CD14-positive monocyte (primary cell): Measurements from ENCODE around the gene RSPO1. TPM values are rescaled to one million over a fixed set of nuclear protein-coding genes. Genes with fewer than 3 reads are reported as not detected.

ENCODE experiments used
- DNase-seq, 3 donors: peaks; one replicate each; pipeline ENCODE4 v3.0.0-alpha.2; 2011 to 2022
- H2AFZ ChIP-seq: 2 replicates; pipeline ENCODE4 v1.6.0; 2012; ENCODE audit warnings: mild to moderate bottlenecking, low read depth, low read length, inconsistent platforms; ENCODE audit not compliant: insufficient read depth, poor library complexity, severe bottlenecking
- H3K27ac ChIP-seq, 2 donors: 1 replicate in 1 of 2; 2 replicates in 1 of 2; pipeline ENCODE4 v1.5.1; 2012 to 2013; ENCODE audit warnings: low read length in 2 of 2, control low read depth in 1 of 2, inconsistent platforms in 1 of 2, low read depth in 1 of 2, mild to moderate bottlenecking in 1 of 2
- H3K27me3 ChIP-seq, 2 donors: one replicate each; pipeline versions ENCODE4 v1.6.0 to v1.6.1; 2011 to 2013; ENCODE audit warnings: low read length in 2 of 2; ENCODE audit not compliant: control insufficient read depth in 2 of 2, insufficient read depth in 2 of 2
- H3K36me3 ChIP-seq, 2 donors: replicated peaks in 1 of 2; 1 replicate in 1 of 2; 2 replicates in 1 of 2; pipeline versions ENCODE4 v1.5.1 to v1.6.1; 2012 to 2013; ENCODE audit warnings: low read length in 2 of 2, control low read depth in 1 of 2, inconsistent platforms in 1 of 2, mild to moderate bottlenecking in 1 of 2; ENCODE audit not compliant: insufficient read depth in 2 of 2, control insufficient read depth in 1 of 2
- H3K4me1 ChIP-seq, 2 donors: 1 replicate in 1 of 2; 2 replicates in 1 of 2; pipeline versions ENCODE4 v1.5.1 to v1.6.1; 2012 to 2013; ENCODE audit warnings: low read length in 2 of 2, control low read depth in 1 of 2, inconsistent platforms in 1 of 2, mild to moderate bottlenecking in 1 of 2, moderate library complexity in 1 of 2; ENCODE audit not compliant: insufficient read depth in 2 of 2, control insufficient read depth in 1 of 2
- H3K4me2 ChIP-seq: replicated peaks from 2 replicates; pipeline ENCODE3; 2012; ENCODE audit warnings: low read length, moderate library complexity, mild to moderate bottlenecking; ENCODE audit not compliant: poor library complexity, severe bottlenecking; ENCODE audit errors: extremely low read depth
- H3K4me3 ChIP-seq, 3 experiments: fragments of 200-600 bp in 1 of 3; sonication (generic) in 1 of 3; replicated peaks in 1 of 3; 1 replicate in 2 of 3; 2 replicates in 1 of 3; pipeline ENCODE4 v1.5.1; 2011 to 2013; ENCODE audit warnings: low read length in 3 of 3, mild to moderate bottlenecking in 3 of 3, control low read depth in 2 of 3, low read depth in 2 of 3, inconsistent platforms in 1 of 3, moderate library complexity in 1 of 3
- H3K79me2 ChIP-seq: 2 replicates; pipeline ENCODE4 v1.6.0; 2012; ENCODE audit warnings: mild to moderate bottlenecking, control low read depth, inconsistent platforms, low read length, moderate library complexity; ENCODE audit not compliant: insufficient read depth
- H3K9ac ChIP-seq: 2 replicates; pipeline ENCODE4 v1.6.0; 2017; ENCODE audit warnings: low read length, mild to moderate bottlenecking; ENCODE audit not compliant: insufficient read depth, poor library complexity, severe bottlenecking
- H3K9me3 ChIP-seq, 2 donors: replicated peaks in 1 of 2; 1 replicate in 1 of 2; 2 replicates in 1 of 2; pipeline versions ENCODE4 v1.5.1 to v1.6.1; 2012 to 2013; ENCODE audit warnings: low read length in 2 of 2, control low read depth in 1 of 2; ENCODE audit not compliant: control insufficient read depth in 1 of 2, insufficient read depth in 1 of 2
- H4K20me1 ChIP-seq: 2 replicates; pipeline ENCODE4 v1.6.0; 2012; ENCODE audit warnings: mild to moderate bottlenecking, low read length, control low read depth, moderate library complexity; ENCODE audit not compliant: insufficient read depth
- H3K27ac Mint-ChIP-seq, 7 donors: one replicate each; pipeline ENCODE4 v1.8.0; 2020; ENCODE audit warnings: mild to moderate bottlenecking in 7 of 7, mixed read lengths in 7 of 7, moderate library complexity in 6 of 7, inconsistent platforms in 2 of 7
- H3K27me3 Mint-ChIP-seq, 3 donors: one replicate each; pipeline ENCODE4 v1.8.0; 2021 to 2022; ENCODE audit warnings: low read depth in 3 of 3, mild to moderate bottlenecking in 3 of 3, mixed read lengths in 3 of 3, moderate library complexity in 3 of 3, inconsistent platforms in 1 of 3
- H3K36me3 Mint-ChIP-seq, 2 donors: one replicate each; pipeline ENCODE4 v1.8.0; 2020; ENCODE audit warnings: mixed read lengths in 2 of 2, inconsistent platforms in 1 of 2, mild to moderate bottlenecking in 1 of 2
- H3K4me1 Mint-ChIP-seq: one replicate; pipeline ENCODE4 v1.8.0; 2020; ENCODE audit warnings: mild to moderate bottlenecking, mixed read lengths
- H3K4me3 Mint-ChIP-seq, 2 donors: one replicate each; pipeline ENCODE4 v1.8.0; 2020; ENCODE audit warnings: mild to moderate bottlenecking in 2 of 2, mixed read lengths in 2 of 2, moderate library complexity in 1 of 2
- H3K9me3 Mint-ChIP-seq, 7 donors: one replicate each; pipeline ENCODE4 v1.8.0; 2020 to 2022; ENCODE audit warnings: mixed read lengths in 7 of 7, mild to moderate bottlenecking in 6 of 7, moderate library complexity in 6 of 7, inconsistent platforms in 2 of 7
- WGBS: methylation state at CpG from one replicate; pipeline ENCODE4 v1.1.5; 2013; ENCODE audit warnings: missing lambda C conversion rate; ENCODE audit not compliant: insufficient coverage; 5-methylcytosine and 5-hydroxymethylcytosine counted together
- intact Hi-C, 2 donors: fragments of 100-400 bp; cut with micrococcal nuclease; formaldehyde crosslinking; loops; one replicate each; pipeline versions ENCODE4 v1.15.0 to v1.15.1; 2023
- polyA plus RNA-seq, 3 donors: library from polyadenylated mRNA; depleted of rRNA in 1 of 3; unstranded in 2 of 3; stranded (reverse) in 1 of 3; fragments of 300-500 nt in 2 of 3; fragments of >200 nt in 1 of 3; fragmentation: Illumina TruSeq in 2 of 3; gene quantifications; 1 replicate in 2 of 3; 2 replicates in 1 of 3; pipeline ENCODE4 v1.2.3, GENCODE V29; 2012 to 2021
- TF ChIP-seq, protein P1 (sequence below): fragments of 200-600 bp; IDR thresholded peaks from one replicate; pipeline ENCODE4 v1.8.0; 2022; ENCODE audit warnings: antibody characterized with exemption, mild to moderate bottlenecking

Gene RSPO1
- polyA plus RNA-seq, 3 donors: not detected

DNA sequence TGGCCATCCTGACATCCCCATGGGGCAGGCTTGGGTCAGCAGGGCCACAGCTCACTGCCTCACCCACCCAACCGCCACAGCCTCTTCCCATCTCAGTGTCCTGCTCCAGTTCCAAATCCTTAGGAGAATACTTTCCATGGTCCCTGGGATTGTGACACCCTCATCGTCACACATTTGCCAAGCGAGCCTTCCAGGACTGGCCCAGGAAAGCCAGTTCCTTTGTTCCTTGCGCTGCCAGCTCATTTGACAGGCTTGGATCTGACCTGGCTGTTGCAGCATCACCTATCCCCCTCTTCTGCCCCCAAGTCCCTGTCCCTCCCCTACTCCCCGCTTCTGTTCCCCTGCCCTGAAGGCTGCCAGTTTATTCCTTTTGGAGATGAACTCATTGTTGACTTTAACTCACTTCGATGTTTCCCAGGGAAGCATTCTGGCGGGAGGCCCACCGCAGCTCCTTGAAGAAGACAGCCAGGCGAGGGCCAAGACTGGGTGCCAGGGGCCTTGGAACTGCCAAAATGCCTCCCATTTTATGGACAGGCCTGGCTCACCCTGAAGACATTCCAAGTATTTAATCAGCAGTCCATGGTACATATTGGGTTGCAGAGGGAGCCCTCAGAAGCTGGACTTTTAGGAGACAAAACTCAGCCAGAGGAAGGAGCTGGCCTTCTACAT is 28.8 kb downstream of the RSPO1 start:
- Histone ChIP-seq H3K27me3 (no peaks in the 10 kb centered on the region), H3K4me1 (peaks cover 12 to 14% of the 10 kb centered on the region in 2 donors), H3K4me2 (peak overlapping the region; percentile 72), H3K9me3 (no peaks in the 10 kb centered on the region), H3K27ac (peak overlapping the region; percentile 42 to 77), H4K20me1 (no peaks in the 10 kb centered on the region), H3K4me3 (peak overlapping the region; percentile 30 to 72 (median 37)), H3K9ac (peak overlapping the region; percentile 53), H3K36me3 (no peaks in the 10 kb centered on the region), H2AFZ (peak overlapping the region; percentile 88), H3K79me2 (no peaks in the 10 kb centered on the region)
- WGBS: 98% methylated on average over 6 of the region's 9 CpGs
- H3K4me1 Mint-ChIP-seq: peaks cover 4% of the 10 kb centered on the region
- TF ChIP-seq, protein P1, sequence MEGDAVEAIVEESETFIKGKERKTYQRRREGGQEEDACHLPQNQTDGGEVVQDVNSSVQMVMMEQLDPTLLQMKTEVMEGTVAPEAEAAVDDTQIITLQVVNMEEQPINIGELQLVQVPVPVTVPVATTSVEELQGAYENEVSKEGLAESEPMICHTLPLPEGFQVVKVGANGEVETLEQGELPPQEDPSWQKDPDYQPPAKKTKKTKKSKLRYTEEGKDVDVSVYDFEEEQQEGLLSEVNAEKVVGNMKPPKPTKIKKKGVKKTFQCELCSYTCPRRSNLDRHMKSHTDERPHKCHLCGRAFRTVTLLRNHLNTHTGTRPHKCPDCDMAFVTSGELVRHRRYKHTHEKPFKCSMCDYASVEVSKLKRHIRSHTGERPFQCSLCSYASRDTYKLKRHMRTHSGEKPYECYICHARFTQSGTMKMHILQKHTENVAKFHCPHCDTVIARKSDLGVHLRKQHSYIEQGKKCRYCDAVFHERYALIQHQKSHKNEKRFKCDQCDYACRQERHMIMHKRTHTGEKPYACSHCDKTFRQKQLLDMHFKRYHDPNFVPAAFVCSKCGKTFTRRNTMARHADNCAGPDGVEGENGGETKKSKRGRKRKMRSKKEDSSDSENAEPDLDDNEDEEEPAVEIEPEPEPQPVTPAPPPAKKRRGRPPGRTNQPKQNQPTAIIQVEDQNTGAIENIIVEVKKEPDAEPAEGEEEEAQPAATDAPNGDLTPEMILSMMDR: no peak
- DNase-seq: no peak
- H3K4me3 Mint-ChIP-seq: peak overlapping the region; percentile 76 to 84
- peaks cover 2 to 10% (median 7%) of the 10 kb centered on the region in 3 donors for H3K27me3 Mint-ChIP-seq
- no peaks in the 10 kb centered on the region for H3K36me3 Mint-ChIP-seq
- peak overlapping the region in 5 of 7 donors; percentile 52 to 90 (median 82) for H3K27ac Mint-ChIP-seq
- intact Hi-C loops: loop anchor here in 1 of 2 donors (5.0 kb wide), 1 partner anchor 71 kb away; no protein-coding TSS in a partner anchor
- peaks cover 0 to 2% (median 0%) of the 10 kb centered on the region in 7 donors for H3K9me3 Mint-ChIP-seq

DNA sequence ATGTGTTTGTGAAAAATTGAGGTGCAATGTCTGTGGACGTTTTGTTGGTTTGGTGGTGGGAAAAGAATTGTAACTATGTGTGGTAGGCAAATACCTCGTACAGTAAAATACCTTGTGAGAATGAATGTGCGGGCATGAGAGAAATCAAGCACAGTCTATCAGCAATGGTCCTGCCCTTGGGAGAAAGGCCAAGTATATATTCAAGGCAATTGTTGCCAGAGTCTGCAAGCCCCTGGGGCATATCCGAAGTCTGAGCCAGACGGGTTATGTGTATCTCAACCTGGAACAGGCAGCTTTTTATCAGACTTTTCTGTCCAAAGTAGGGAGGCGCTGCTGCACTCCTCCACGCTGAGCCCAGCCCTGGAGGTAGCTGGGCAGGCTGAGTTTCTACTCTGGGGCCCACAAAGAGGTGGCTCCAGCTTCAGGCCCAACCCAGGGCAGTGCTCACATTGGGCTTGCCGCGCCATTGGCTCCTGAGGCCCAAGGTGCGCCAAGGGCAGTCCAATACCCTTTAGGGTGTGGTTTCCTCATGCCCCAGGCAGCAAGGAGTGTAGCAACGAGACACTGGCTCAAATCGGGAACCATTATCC is 29.5 kb downstream of the RSPO1 start:
- 94% methylated on average over 12 of the region's 12 CpGs for WGBS
- Mint-ChIP-seq H3K27me3 (peaks cover 6 to 13% (median 7%) of the 10 kb centered on the region in 3 donors), H3K4me3 (no peak overlapping the region), H3K27ac (no peak overlapping the region), H3K4me1 (peaks cover 4% of the 10 kb centered on the region), H3K36me3 (no peaks in the 10 kb centered on the region), H3K9me3 (peaks cover 0 to 2% (median 0%) of the 10 kb centered on the region in 7 donors)
- Histone ChIP-seq H2AFZ (peak overlapping the region; percentile 88), H3K79me2 (no peaks in the 10 kb centered on the region), H3K9me3 (no peaks in the 10 kb centered on the region), H4K20me1 (no peaks in the 10 kb centered on the region), H3K36me3 (no peaks in the 10 kb centered on the region), H3K4me2 (no peak overlapping the region), H3K9ac (no peak overlapping the region), H3K4me3 (no peak overlapping the region), H3K27me3 (no peaks in the 10 kb centered on the region), H3K4me1 (peaks cover 12 to 14% of the 10 kb centered on the region in 2 donors), H3K27ac (no peak overlapping the region)
- TF ChIP-seq, protein P1: no peak
- intact Hi-C loops: loop anchor here in 1 of 2 donors (5.0 kb wide), 1 partner anchor 72 kb away; no protein-coding TSS in a partner anchor
- DNase-seq: no peak
